GM10248 (cell line): ENCODE measurements around the gene SOAT2.
"Not testable (repeated sequence)": the region's sequence is repeated elsewhere in the genome, so short reads cannot be mapped to it uniquely, and the experiment has no call there.

ENCODE experiments used
- CTCF ChIA-PET: fragments of 300-600 bp; sonication (Branson Sonifier 250); formaldehyde crosslinking; extraction: SDS; loops from one replicate; lab custom pipeline; 2021; ENCODE audit warnings: antibody characterized with exemption; lab: Yijun Ruan, JAX
- POLR2A ChIA-PET: fragments of 350-650 bp; sonication (Branson Sonifier 250); formaldehyde crosslinking; extraction: SDS; loops from one replicate; lab custom pipeline; 2020; ENCODE audit warnings: antibody characterized with exemption; lab: Yijun Ruan, JAX
- DNase-seq: peaks from one replicate; pipeline ENCODE4 v3.0.0; 2012; ENCODE audit errors: extremely low spot score
- TF ChIP-seq, protein P1 (sequence below): IDR thresholded peaks from 2 replicates; pipeline ENCODE4 v1.5.1; 2012; ENCODE audit warnings: mild to moderate bottlenecking, low read depth; ENCODE audit errors: extremely low read depth, missing control alignments, control extremely low read depth

Gene SOAT2

DNA sequence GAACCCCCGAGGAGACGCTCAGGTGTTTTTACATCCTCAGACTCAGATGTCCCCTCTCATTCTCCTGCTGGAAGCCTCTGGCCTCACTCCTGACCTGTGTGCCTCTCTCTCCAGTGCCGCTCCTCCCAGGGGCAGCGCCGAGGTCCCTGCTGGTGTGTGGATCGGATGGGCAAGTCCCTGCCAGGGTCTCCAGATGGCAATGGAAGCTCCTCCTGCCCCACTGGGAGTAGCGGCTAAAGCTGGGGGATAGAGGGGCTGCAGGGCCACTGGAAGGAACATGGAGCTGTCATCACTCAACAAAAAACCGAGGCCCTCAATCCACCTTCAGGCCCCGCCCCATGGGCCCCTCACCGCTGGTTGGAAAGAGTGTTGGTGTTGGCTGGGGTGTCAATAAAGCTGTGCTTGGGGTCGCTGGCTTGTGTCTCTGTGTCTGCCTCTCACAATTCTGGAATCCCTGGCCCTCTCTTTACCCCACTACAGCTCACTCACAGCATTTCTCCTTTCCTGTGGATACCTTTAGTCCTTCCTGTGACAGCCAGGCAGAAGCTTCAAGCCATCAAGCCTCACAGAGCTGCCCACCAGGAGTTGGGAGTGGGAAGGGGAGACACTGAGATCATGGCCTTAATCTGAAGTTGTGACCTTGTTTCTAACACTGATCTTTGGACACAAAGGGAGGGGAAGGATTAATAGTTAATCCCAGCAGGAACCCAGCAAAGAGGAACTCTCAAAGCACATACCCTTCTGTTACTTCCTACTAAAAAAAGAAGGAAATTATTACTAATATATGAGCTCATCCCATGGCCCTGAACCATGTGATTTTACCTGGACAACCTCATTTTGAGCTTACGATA lies 1.1 kb upstream of the SOAT2 start:
- no peak for DNase-seq
- ChIA-PET CTCF (interaction anchor here (0.8 to 17.2 kb wide), 9 partner anchors 9 to 217 kb away, joined by 3 to 294 read pairs (median 4); partner anchors contain the start of gene SPRYD3), POLR2A (interaction anchor here (0.9 kb wide), 1 partner anchor 23 kb away, joined by 5 read pairs; the partner anchor contains the start of gene SPRYD3)
- TF ChIP-seq, protein P1, sequence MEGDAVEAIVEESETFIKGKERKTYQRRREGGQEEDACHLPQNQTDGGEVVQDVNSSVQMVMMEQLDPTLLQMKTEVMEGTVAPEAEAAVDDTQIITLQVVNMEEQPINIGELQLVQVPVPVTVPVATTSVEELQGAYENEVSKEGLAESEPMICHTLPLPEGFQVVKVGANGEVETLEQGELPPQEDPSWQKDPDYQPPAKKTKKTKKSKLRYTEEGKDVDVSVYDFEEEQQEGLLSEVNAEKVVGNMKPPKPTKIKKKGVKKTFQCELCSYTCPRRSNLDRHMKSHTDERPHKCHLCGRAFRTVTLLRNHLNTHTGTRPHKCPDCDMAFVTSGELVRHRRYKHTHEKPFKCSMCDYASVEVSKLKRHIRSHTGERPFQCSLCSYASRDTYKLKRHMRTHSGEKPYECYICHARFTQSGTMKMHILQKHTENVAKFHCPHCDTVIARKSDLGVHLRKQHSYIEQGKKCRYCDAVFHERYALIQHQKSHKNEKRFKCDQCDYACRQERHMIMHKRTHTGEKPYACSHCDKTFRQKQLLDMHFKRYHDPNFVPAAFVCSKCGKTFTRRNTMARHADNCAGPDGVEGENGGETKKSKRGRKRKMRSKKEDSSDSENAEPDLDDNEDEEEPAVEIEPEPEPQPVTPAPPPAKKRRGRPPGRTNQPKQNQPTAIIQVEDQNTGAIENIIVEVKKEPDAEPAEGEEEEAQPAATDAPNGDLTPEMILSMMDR = no peak

DNA sequence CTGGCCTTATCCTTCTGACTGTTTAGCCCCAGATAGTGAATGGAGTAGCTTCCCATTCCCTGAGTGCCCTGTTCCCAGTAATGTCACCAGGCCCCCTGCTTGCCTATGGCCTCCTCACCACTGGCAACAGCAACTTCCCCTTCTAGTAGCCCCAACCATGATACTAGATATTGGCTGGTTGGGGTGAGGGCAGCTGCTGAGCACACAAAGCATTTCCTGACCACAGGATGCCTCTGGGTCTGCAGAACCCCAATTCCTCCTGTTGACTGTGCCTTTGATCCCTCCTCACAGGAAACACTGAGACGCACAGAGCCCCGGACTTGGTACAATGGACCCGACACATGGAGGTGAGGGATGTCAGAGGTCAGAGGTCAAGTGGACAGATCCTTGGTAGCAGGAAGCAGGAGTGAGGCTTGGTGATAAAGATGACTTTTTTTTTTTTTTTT lies 597 bp downstream of the SOAT2 start:
- POLR2A ChIA-PET = no interaction called here

DNA sequence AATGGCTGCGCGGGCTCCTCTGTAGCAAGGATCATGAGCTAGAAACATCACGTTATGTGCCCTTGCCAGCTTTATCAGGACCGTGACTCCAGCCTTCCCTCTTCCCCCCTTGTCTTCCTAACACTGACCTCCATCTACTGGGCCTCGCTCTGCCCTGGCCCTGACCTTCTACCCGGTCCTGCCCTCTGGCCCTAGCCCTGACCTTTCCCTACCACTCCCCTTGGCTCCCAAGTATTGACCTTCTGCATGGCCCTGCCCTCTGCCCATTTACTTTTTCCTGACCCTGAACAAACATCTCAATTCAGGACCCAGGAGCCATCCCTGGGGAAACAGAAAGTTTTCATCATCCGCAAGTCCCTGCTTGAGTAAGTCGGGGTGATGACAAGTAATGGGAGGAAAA lies 2.0 kb downstream of the SOAT2 start:
- DNase-seq = no peak
- TF ChIP-seq, protein P1 = no peak
- CTCF ChIA-PET = interaction anchor here (1.1 to 17.2 kb wide), 3 partner anchors 38 to 58 kb away, joined by 3 to 294 read pairs (median 4); no protein-coding TSS in a partner anchor
- POLR2A ChIA-PET = interaction anchor here (0.6 kb wide), 1 partner anchor 50 kb away, joined by 3 read pairs; no protein-coding TSS in a partner anchor

More for the DNA sequence above, 597 bp downstream of the SOAT2 start:
- TF ChIP-seq, protein P1 = no peak
- DNase-seq = no peak
- CTCF ChIA-PET = interaction anchor here (1.6 to 17.2 kb wide), 4 partner anchors 23 to 36 kb away, joined by 4 to 294 read pairs (median 6); partner anchors contain the start of gene SPRYD3

DNA sequence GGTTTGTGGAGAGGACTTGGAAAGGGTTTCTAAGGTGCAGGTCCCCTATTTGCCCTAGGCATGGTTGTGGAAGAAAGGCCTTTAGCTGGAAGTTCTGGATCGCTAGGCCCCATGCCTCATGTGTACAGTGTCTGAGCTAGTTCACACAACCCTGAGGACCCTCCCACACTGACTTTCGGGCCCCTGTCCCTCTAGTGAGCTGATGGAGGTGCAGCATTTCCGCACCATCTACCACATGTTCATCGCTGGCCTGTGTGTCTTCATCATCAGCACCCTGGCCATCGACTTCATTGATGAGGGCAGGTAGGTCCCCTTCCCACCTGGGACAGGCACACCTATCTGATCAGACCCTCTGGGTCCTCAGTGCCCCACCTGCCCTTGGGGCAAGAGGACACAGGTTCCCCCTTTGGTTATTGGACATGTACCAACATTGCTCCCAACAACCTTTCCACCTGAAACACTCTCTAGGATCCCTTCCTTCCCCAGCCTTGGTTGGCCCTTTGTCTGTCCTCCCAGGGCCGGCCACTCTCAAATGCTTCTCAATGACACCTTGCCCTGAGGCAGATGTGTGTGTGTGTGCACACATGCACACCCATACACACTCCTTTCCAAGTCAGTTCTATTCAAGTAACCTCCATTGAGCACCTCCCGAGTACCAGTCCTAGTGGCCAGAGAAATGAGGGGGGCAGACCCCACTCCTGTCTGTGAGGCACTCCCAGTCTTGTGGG lies 2.6 kb downstream of the SOAT2 start:
- TF ChIP-seq, protein P1 = no peak
- DNase-seq = no peak
- POLR2A ChIA-PET = interaction anchor here (0.6 kb wide), 1 partner anchor 49 kb away, joined by 3 read pairs; no protein-coding TSS in a partner anchor
- CTCF ChIA-PET = interaction anchor here (1.1 to 17.2 kb wide), 3 partner anchors 38 to 58 kb away, joined by 3 to 294 read pairs (median 4); no protein-coding TSS in a partner anchor

DNA sequence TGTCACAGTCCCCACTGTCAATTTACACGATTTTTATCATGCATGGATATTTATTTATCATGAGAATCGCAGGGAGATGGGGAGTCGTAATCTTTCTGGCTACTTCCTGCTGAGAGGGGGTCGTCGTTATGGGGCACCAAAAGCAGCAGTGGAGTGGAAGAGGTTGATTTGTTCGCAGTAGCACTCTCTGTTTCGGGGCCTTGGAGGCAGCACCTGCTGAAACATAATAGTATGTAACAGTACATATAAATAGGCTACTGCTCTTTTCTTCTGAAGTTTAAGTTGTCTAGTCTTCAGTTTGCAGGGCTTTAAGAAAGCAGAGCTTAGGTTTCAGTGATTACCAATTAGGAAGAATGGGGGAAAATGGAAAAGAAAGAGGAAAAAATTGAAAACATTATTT lies 3.8 kb downstream of the SOAT2 start:
- DNase-seq = no peak
- TF ChIP-seq, protein P1 = no peak
- CTCF ChIA-PET = interaction anchor here (17.2 kb wide), 1 partner anchor 39 kb away, joined by 294 read pairs; no protein-coding TSS in a partner anchor
- POLR2A ChIA-PET = no interaction called here

DNA sequence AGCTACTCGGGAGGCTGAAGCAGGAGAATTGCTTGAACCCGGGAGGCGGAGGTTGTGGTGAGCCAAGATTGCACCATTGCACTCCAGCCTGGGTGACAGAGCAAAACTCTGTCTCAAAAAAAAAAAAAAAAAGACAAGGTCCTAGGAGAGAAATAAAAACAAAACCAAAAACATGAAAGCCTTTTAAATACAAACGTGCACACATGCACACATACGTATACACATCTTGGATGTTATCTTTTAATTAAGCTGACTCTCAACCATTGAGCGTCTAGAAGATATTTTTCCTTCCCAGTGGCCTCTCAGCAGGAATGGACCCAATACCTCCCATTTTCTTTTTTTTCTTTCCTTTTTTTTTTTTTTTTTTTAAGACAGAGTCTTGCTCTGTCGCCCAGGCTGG lies 9.1 kb downstream of the SOAT2 start:
- POLR2A ChIA-PET, DNase-seq: not testable (repeated sequence)
- CTCF ChIA-PET = interaction anchor here (1.5 to 2.3 kb wide), 2 partner anchors 47 to 60 kb away, joined by 3 to 7 read pairs; no protein-coding TSS in a partner anchor
